GM23338 (cell line): ENCODE measurements around the gene MPND. TPM values are rescaled to one million over a fixed set of nuclear protein-coding genes. Genes with fewer than 3 reads are reported as not detected.

Source experiments
- ATAC-seq: fragments of 200-7000 bp; cut with Tn5 transposase; 3 replicates; pipeline ENCODE4 v1.9.1; 2020
- DNase-seq: peaks from one replicate; pipeline ENCODE4 v3.0.0-alpha.2; 2015; ENCODE audit warnings: low spot score
- H2AFZ ChIP-seq: fragments of 200-600 bp; sonication (generic); 2 replicates; pipeline ENCODE4 v1.8.0; 2016; ENCODE audit warnings: antibody characterized with exemption, mild to moderate bottlenecking, moderate library complexity
- H3F3A ChIP-seq: fragments of 200-600 bp; sonication (generic); replicated peaks from 2 replicates; pipeline ENCODE4 v1.8.0; 2017; ENCODE audit warnings: antibody characterized with exemption, mixed run types, low read depth
- H3K27ac ChIP-seq: fragments of 200-600 bp; sonication (generic); 2 replicates; pipeline ENCODE4 v1.6.1; 2016; ENCODE audit warnings: low read depth
- H3K27me3 ChIP-seq: fragments of 200-600 bp; sonication (generic); 2 replicates; pipeline ENCODE4 v1.8.0; 2016; ENCODE audit warnings: mild to moderate bottlenecking, mixed run types, moderate library complexity; ENCODE audit not compliant: insufficient read depth
- H3K36me3 ChIP-seq: fragments of 200-600 bp; sonication (generic); 2 replicates; pipeline ENCODE4 v1.8.0; 2016; ENCODE audit warnings: mild to moderate bottlenecking; ENCODE audit not compliant: insufficient read depth
- H3K4me1 ChIP-seq: fragments of 200-600 bp; sonication (generic); 2 replicates; pipeline ENCODE4 v1.8.0; 2016; ENCODE audit warnings: mild to moderate bottlenecking, moderate library complexity; ENCODE audit not compliant: insufficient read depth
- H3K4me2 ChIP-seq: fragments of 200-600 bp; sonication (generic); 2 replicates; pipeline ENCODE4 v1.7.1; 2017; ENCODE audit warnings: mixed run types
- H3K4me3 ChIP-seq: fragments of 200-600 bp; sonication (generic); 2 replicates; pipeline ENCODE4 v1.6.1; 2016; ENCODE audit warnings: mixed run types
- H3K79me2 ChIP-seq: fragments of 200-600 bp; sonication (generic); replicated peaks from 2 replicates; pipeline ENCODE4 v1.8.0; 2017; ENCODE audit warnings: mild to moderate bottlenecking; ENCODE audit not compliant: insufficient read depth
- H3K9me2 ChIP-seq: fragments of 200-600 bp; sonication (generic); 2 replicates; pipeline ENCODE4 v1.8.0; 2017; ENCODE audit not compliant: insufficient read depth
- H4K20me1 ChIP-seq: fragments of 200-600 bp; sonication (generic); replicated peaks from 2 replicates; pipeline ENCODE4 v1.8.0; 2017; ENCODE audit warnings: mild to moderate bottlenecking; ENCODE audit not compliant: insufficient read depth
- H3K27ac Mint-ChIP-seq: 2 replicates; pipeline ENCODE4 v1.8.0; 2020; ENCODE audit warnings: inconsistent platforms, mild to moderate bottlenecking, moderate library complexity, mixed read lengths
- H3K27me3 Mint-ChIP-seq: 3 replicates; pipeline ENCODE4 v1.8.0; 2022; ENCODE audit warnings: low read depth, mild to moderate bottlenecking, moderate library complexity, mixed read lengths, inconsistent platforms; ENCODE audit not compliant: insufficient read depth, poor library complexity
- H3K36me3 Mint-ChIP-seq: 3 replicates; pipeline ENCODE4 v1.8.0; 2021; ENCODE audit warnings: low read depth, mild to moderate bottlenecking, inconsistent platforms, moderate library complexity, mixed read lengths
- H3K4me1 Mint-ChIP-seq: 3 replicates; pipeline ENCODE4 v1.8.0; 2020; ENCODE audit warnings: mild to moderate bottlenecking, inconsistent platforms, mixed read lengths
- H3K4me3 Mint-ChIP-seq: 3 replicates; pipeline ENCODE4 v1.8.0; 2021; ENCODE audit warnings: moderate library complexity, mild to moderate bottlenecking, inconsistent platforms, mixed read lengths
- H3K9me3 Mint-ChIP-seq: 3 replicates; pipeline ENCODE4 v1.8.0; 2020; ENCODE audit warnings: moderate library complexity, mild to moderate bottlenecking, inconsistent platforms, mixed read lengths
- CREB1 ChIP-seq: fragments of 250-450 bp; sonication (Bioruptor Pico); IDR thresholded peaks from 2 replicates; pipeline ENCODE4 v1.5.0; 2020; ENCODE audit warnings: low read depth, mild to moderate bottlenecking, moderate library complexity
- CTCF ChIP-seq, 2 experiments: fragments of 200-600 bp in 1 of 2; sonication (generic) in 1 of 2; conservative IDR thresholded peaks; 2 replicates each; pipeline versions ENCODE4 v1.5.1 to v1.6.1; 2016 to 2017; ENCODE audit warnings: antibody characterized with exemption in 2 of 2, low read depth in 2 of 2, mild to moderate bottlenecking in 2 of 2, moderate library complexity in 1 of 2
- EZH2 ChIP-seq: fragments of 200-600 bp; sonication (generic); IDR thresholded peaks from one replicate; pipeline ENCODE4 v1.8.0; 2017; ENCODE audit warnings: antibody characterized with exemption, mild to moderate bottlenecking, low read depth; ENCODE audit not compliant: unreplicated experiment
- EZH2phosphoT487 ChIP-seq: fragments of 200-600 bp; sonication (generic); IDR thresholded peaks from one replicate; pipeline ENCODE4 v1.8.1; 2018; ENCODE audit warnings: antibody characterized with exemption; ENCODE audit not compliant: unreplicated experiment
- JUNB ChIP-seq: IDR thresholded peaks from one replicate; pipeline ENCODE4 v1.6.1; 2016; ENCODE audit warnings: antibody characterized with exemption; ENCODE audit not compliant: unreplicated experiment
- NANOG ChIP-seq: IDR thresholded peaks from 2 replicates; pipeline ENCODE4 v1.6.1; 2016; ENCODE audit warnings: antibody characterized with exemption, borderline replicate concordance
- POLR2AphosphoS5 ChIP-seq: IDR thresholded peaks from 2 replicates; pipeline ENCODE4 v1.6.1; 2016; ENCODE audit warnings: antibody characterized with exemption, low read depth
- ZNF114 ChIP-seq: fragments of 250-450 bp; sonication (Bioruptor Pico); IDR thresholded peaks from 2 replicates; pipeline ENCODE4 v1.5.0; 2020; ENCODE audit warnings: mild to moderate bottlenecking, moderate library complexity
- polyA plus RNA-seq: library from polyadenylated mRNA; unstranded; fragments of >200 nt; fragmentation: Nextera tagmentation; extraction: Ambion mirVana; gene quantifications from 2 replicates; pipeline ENCODE4 v1.2.1, GENCODE V29; 2016
- total RNA-seq: library from RNA; depleted of rRNA; stranded (reverse); fragments of >200 nt; shearing (Covaris generic); gene quantifications from 2 replicates; pipeline ENCODE4 v1.2.3, GENCODE V29; 2014
- TF ChIP-seq, protein P1 (sequence below): IDR thresholded peaks from 2 replicates; pipeline ENCODE4 v1.6.1; 2016; ENCODE audit warnings: antibody characterized with exemption

MPND gene
- total and polyA plus RNA-seq, 2 experiments from 2014 or later, result 11.8 to 15.6 TPM

- TF ChIP-seq, protein P1, sequence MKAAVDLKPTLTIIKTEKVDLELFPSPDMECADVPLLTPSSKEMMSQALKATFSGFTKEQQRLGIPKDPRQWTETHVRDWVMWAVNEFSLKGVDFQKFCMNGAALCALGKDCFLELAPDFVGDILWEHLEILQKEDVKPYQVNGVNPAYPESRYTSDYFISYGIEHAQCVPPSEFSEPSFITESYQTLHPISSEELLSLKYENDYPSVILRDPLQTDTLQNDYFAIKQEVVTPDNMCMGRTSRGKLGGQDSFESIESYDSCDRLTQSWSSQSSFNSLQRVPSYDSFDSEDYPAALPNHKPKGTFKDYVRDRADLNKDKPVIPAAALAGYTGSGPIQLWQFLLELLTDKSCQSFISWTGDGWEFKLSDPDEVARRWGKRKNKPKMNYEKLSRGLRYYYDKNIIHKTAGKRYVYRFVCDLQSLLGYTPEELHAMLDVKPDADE, result no peak
- no peak for TF ChIP-seq NANOG
- TF ChIP-seq EZH2, result no peak
- no peak for TF ChIP-seq CTCF (conservative IDR thresholded peaks at IDR 0.05; ENCODE audit: low read depth in 2 of 2)
Observed at GRCh38 chr19:4360081-4360569, 16.8 kb downstream of the MPND start (continued).

GRCh38 chr19:4360641-4361151, 17.3 kb downstream of the MPND start:
- Histone ChIP-seq H3K4me3 (no peak overlapping the region), H3K79me2 (no peaks in the 10 kb centered on the region), H3K9me2 (no peaks in the 10 kb centered on the region), H3K36me3 (no peaks in the 10 kb centered on the region), H3K4me1 (no peaks in the 10 kb centered on the region; the same call in 1 of the 2 replicates), H2AFZ (no peak overlapping the region), H3K27me3 (no peaks in the 10 kb centered on the region), H3K4me2 (no peak overlapping the region), H3K27ac (peak overlapping the region; percentile 50), H4K20me1 (no peaks in the 10 kb centered on the region; the same call in 1 of the 2 replicates), H3F3A (peaks cover 26% of the 10 kb centered on the region)
- TF ChIP-seq CREB1 (no peak), POLR2AphosphoS5 (peak; percentile 33), EZH2phosphoT487 (no peak)
- DNase-seq, result no peak
- peak; percentile 12 for ATAC-seq
- Mint-ChIP-seq H3K9me3 (no peaks in the 10 kb centered on the region), H3K27me3 (peaks cover 20% of the 10 kb centered on the region), H3K4me1 (peaks cover 7% of the 10 kb centered on the region; the same call in 1 of the 3 replicates), H3K27ac (0 out of 2 replicates have a peak overlapping the region, but pooled peaks have one; percentile 40), H3K36me3 (peaks cover 20% of the 10 kb centered on the region), H3K4me3 (peak overlapping the region; percentile 16; the same call in 1 of the 3 replicates)

- Histone ChIP-seq H3K79me2 (no peaks in the 10 kb centered on the region), H4K20me1 (no peaks in the 10 kb centered on the region; the same call in 1 of the 2 replicates), H2AFZ (no peak overlapping the region), H3K36me3 (no peaks in the 10 kb centered on the region), H3K4me2 (no peak overlapping the region), H3K4me3 (no peak overlapping the region), H3K27me3 (no peaks in the 10 kb centered on the region), H3F3A (peaks cover 26% of the 10 kb centered on the region), H3K4me1 (no peaks in the 10 kb centered on the region; the same call in 1 of the 2 replicates), H3K27ac (peak overlapping the region; percentile 55), H3K9me2 (no peaks in the 10 kb centered on the region)
- peaks cover 20% of the 10 kb centered on the region for H3K36me3 Mint-ChIP-seq
- H3K4me1 Mint-ChIP-seq, result peaks cover 7% of the 10 kb centered on the region; the same call in 1 of the 3 replicates
- no peak overlapping the region for H3K4me3 Mint-ChIP-seq
- ATAC-seq (peak; percentile 21), DNase-seq (peak; percentile 69)
- no peak for TF ChIP-seq JUNB
- TF ChIP-seq ZNF114 (CRISPR knock-in tag), result no peak
- TF ChIP-seq CTCF (conservative IDR thresholded peaks at IDR 0.05; ENCODE audit: low read depth in 2 of 2), result 0 out of 4 replicates have a peak, but pooled peaks of 1 of the 2 experiments have one; percentile 0
- peak; percentile 2; the same call in 1 of the 2 replicates for TF ChIP-seq POLR2AphosphoS5
- no peaks in the 10 kb centered on the region for H3K9me3 Mint-ChIP-seq
- no peak overlapping the region for H3K27ac Mint-ChIP-seq
- peaks cover 20% of the 10 kb centered on the region for H3K27me3 Mint-ChIP-seq
Observed at GRCh38 chr19:4361152-4362046, 18.0 kb downstream of the MPND start.
